ENCODE results near the gene DAPK1. TPM values are rescaled to one million over a fixed set of nuclear protein-coding genes. Genes with fewer than 3 reads are reported as not detected.

DAPK1 gene
- total RNA-seq, 8 experiments from 2014 or later: 31.6 to 466 (median 50.0) TPM

GRCh38 chr9:87622098-87622497 is 124.4 kb downstream of the DAPK1 start:
- peaks cover 0 to 9% of the 10 kb centered on the region in 2 donors for H3K4me1 ChIP-seq (replicated peaks in 1 of 2)

GRCh38 chr9:87622923-87623322 is 125.3 kb downstream of the DAPK1 start:
- no peak overlapping the region for H3K27ac ChIP-seq
- ATAC-seq (replicated peaks in 6 of 8): peak in 5 of 8 experiments; percentile 54 to 88 (median 82)

More at GRCh38 chr9:87622098-87622497, 124.4 kb downstream of the DAPK1 start:
- WGBS, 10 experiments: 33 to 100% (median 92%) methylated on average over 1 to 4 of the region's 4 CpGs; no CpG with 5 or more reads in 2 of the 10 experiments
- ATAC-seq (replicated peaks in 6 of 8): no peak
- in situ Hi-C loops (cut with MboI; ENCODE audit: low pct_unique_long_range_greater_than_20kb in 2 of 9, low sequenced_read_pairs in 9 of 9, unreplicated experiment in 9 of 9): no loop called here
- H3K27ac ChIP-seq: no peak overlapping the region
- no peak overlapping the region for H3K4me3 ChIP-seq

GRCh38 chr9:87628346-87628745 is 130.7 kb downstream of the DAPK1 start:
- H3K4me3 ChIP-seq: no peak overlapping the region
- H3K4me1 ChIP-seq (replicated peaks in 1 of 2): peaks cover 0 to under 1% of the 10 kb centered on the region in 2 donors
- WGBS, 10 experiments: 90 to 100% (median 95%) methylated on average over 2 to 6 of the region's 6 CpGs
- ATAC-seq (replicated peaks in 6 of 8): no peak
- no peak overlapping the region for H3K27ac ChIP-seq
- in situ Hi-C loops (cut with MboI; ENCODE audit: low pct_unique_long_range_greater_than_20kb in 2 of 9, low sequenced_read_pairs in 9 of 9, unreplicated experiment in 9 of 9): no loop called here

More at GRCh38 chr9:87622923-87623322, 125.3 kb downstream of the DAPK1 start:
- peaks cover 0 to 9% of the 10 kb centered on the region in 2 donors for H3K4me1 ChIP-seq (replicated peaks in 1 of 2)
- no peak overlapping the region for H3K4me3 ChIP-seq
- WGBS, 10 experiments: 50 to 100% (median 78%) methylated on average over 2 of the region's 2 CpGs; no CpG with 5 or more reads in 4 of the 10 experiments
- in situ Hi-C loops (cut with MboI; ENCODE audit: low pct_unique_long_range_greater_than_20kb in 2 of 9, low sequenced_read_pairs in 9 of 9, unreplicated experiment in 9 of 9): no loop called here

GRCh38 chr9:87629104-87629503 is 131.4 kb downstream of the DAPK1 start:
- Histone ChIP-seq H3K4me1 (replicated peaks in 1 of 2) (no peaks in the 10 kb centered on the region), H3K27ac (no peak overlapping the region), H3K4me3 (no peak overlapping the region)
- 83 to 100% (median 100%) methylated on average over 1 of the region's 6 CpGs; no CpG with 5 or more reads in 5 of the 10 experiments for WGBS, 10 experiments
- ATAC-seq (replicated peaks in 6 of 8): no peak
- in situ Hi-C loops (cut with MboI; ENCODE audit: low pct_unique_long_range_greater_than_20kb in 2 of 9, low sequenced_read_pairs in 9 of 9, unreplicated experiment in 9 of 9): no loop called here

- no peaks in the 10 kb centered on the region for H3K4me1 ChIP-seq (replicated peaks in 1 of 2)
- H3K4me3 ChIP-seq: no peak overlapping the region
- in situ Hi-C loops (cut with MboI; ENCODE audit: low pct_unique_long_range_greater_than_20kb in 2 of 9, low sequenced_read_pairs in 9 of 9, unreplicated experiment in 9 of 9): no loop called here
- WGBS, 10 experiments: 58 to 100% (median 88%) methylated on average over 1 to 3 of the region's 3 CpGs; no CpG with 5 or more reads in 4 of the 10 experiments
- no peak overlapping the region for H3K27ac ChIP-seq
- ATAC-seq (replicated peaks in 6 of 8): no peak
These were observed 132.6 kb downstream of the DAPK1 start for GRCh38 chr9:87630266-87630665.

- no peak for ATAC-seq (replicated peaks in 6 of 8)
- 53 to 100% (median 97%) methylated on average over 1 to 3 of the region's 3 CpGs; no CpG with 5 or more reads in 4 of the 10 experiments for WGBS, 10 experiments
- no peak overlapping the region for H3K4me3 ChIP-seq
- in situ Hi-C loops (cut with MboI; ENCODE audit: low pct_unique_long_range_greater_than_20kb in 2 of 9, low sequenced_read_pairs in 9 of 9, unreplicated experiment in 9 of 9): no loop called here
- H3K27ac ChIP-seq: no peak overlapping the region
- H3K4me1 ChIP-seq (replicated peaks in 1 of 2): no peaks in the 10 kb centered on the region
These were observed 133.2 kb downstream of the DAPK1 start for GRCh38 chr9:87630846-87631245.

- H3K4me1 ChIP-seq (replicated peaks in 1 of 2): no peaks in the 10 kb centered on the region
- ATAC-seq (replicated peaks in 6 of 8): no peak
- no peak overlapping the region for H3K27ac ChIP-seq
- 40 to 100% (median 93%) methylated on average over 1 to 10 of the region's 15 CpGs; no CpG with 5 or more reads in 3 of the 10 experiments for WGBS, 10 experiments
- in situ Hi-C loops (cut with MboI; ENCODE audit: low pct_unique_long_range_greater_than_20kb in 2 of 9, low sequenced_read_pairs in 9 of 9, unreplicated experiment in 9 of 9): no loop called here
- no peak overlapping the region for H3K4me3 ChIP-seq
These were observed 138.2 kb downstream of the DAPK1 start for GRCh38 chr9:87635656-87636501.

GRCh38 chr9:87638292-87638691 is 140.6 kb downstream of the DAPK1 start:
- ATAC-seq (replicated peaks in 6 of 8): no peak
- H3K4me3 ChIP-seq: no peak overlapping the region
- in situ Hi-C loops (cut with MboI; ENCODE audit: low pct_unique_long_range_greater_than_20kb in 2 of 9, low sequenced_read_pairs in 9 of 9, unreplicated experiment in 9 of 9): no loop called here
- 50 to 100% (median 90%) methylated on average over 1 to 4 of the region's 6 CpGs; no CpG with 5 or more reads in 4 of the 10 experiments for WGBS, 10 experiments
- H3K27ac ChIP-seq: no peak overlapping the region
- no peaks in the 10 kb centered on the region for H3K4me1 ChIP-seq (replicated peaks in 1 of 2)

GRCh38 chr9:87639949-87640348 is 142.3 kb downstream of the DAPK1 start:
- no peak overlapping the region for H3K4me3 ChIP-seq
- 9 to 96% (median 60%) methylated on average over 2 to 4 of the region's 4 CpGs; no CpG with 5 or more reads in 3 of the 10 experiments for WGBS, 10 experiments
- H3K4me1 ChIP-seq (replicated peaks in 1 of 2): peaks cover 0 to 9% of the 10 kb centered on the region in 2 donors
- in situ Hi-C loops (cut with MboI; ENCODE audit: low pct_unique_long_range_greater_than_20kb in 2 of 9, low sequenced_read_pairs in 9 of 9, unreplicated experiment in 9 of 9): no loop called here
- H3K27ac ChIP-seq: no peak overlapping the region
- no peak for ATAC-seq (replicated peaks in 6 of 8)

GRCh38 chr9:87640385-87640795 is 142.7 kb downstream of the DAPK1 start:
- Histone ChIP-seq H3K4me1 (replicated peaks in 1 of 2) (peaks cover 0 to 10% of the 10 kb centered on the region in 2 donors), H3K4me3 (no peak overlapping the region), H3K27ac (no peak overlapping the region)
- in situ Hi-C loops (cut with MboI; ENCODE audit: low pct_unique_long_range_greater_than_20kb in 2 of 9, low sequenced_read_pairs in 9 of 9, unreplicated experiment in 9 of 9): no loop called here
- WGBS, 10 experiments: 0 to 100% (median 50%) methylated on average over 1 to 3 of the region's 5 CpGs; no CpG with 5 or more reads in 4 of the 10 experiments
- peak in 4 of 8 experiments; percentile 20 to 90 (median 59) for ATAC-seq (replicated peaks in 6 of 8)

- Histone ChIP-seq H3K4me3 (no peak overlapping the region), H3K27ac (no peak overlapping the region), H3K4me1 (replicated peaks in 1 of 2) (peaks cover 0 to 10% of the 10 kb centered on the region in 2 donors)
- in situ Hi-C loops (cut with MboI; ENCODE audit: low pct_unique_long_range_greater_than_20kb in 2 of 9, low sequenced_read_pairs in 9 of 9, unreplicated experiment in 9 of 9): no loop called here
- 0 to 100% (median 91%) methylated on average over 1 to 3 of the region's 3 CpGs; no CpG with 5 or more reads in 5 of the 10 experiments for WGBS, 10 experiments
- peak in 3 of 8 experiments; percentile 8 to 28 (median 17) for ATAC-seq (replicated peaks in 6 of 8)
These were observed 143.4 kb downstream of the DAPK1 start for GRCh38 chr9:87641067-87641466.

- in situ Hi-C loops (cut with MboI; ENCODE audit: low pct_unique_long_range_greater_than_20kb in 2 of 9, low sequenced_read_pairs in 9 of 9, unreplicated experiment in 9 of 9): no loop called here
- Histone ChIP-seq H3K27ac (no peak overlapping the region), H3K4me1 (replicated peaks in 1 of 2) (peaks cover 0 to 10% of the 10 kb centered on the region in 2 donors), H3K4me3 (no peak overlapping the region)
- no peak for ATAC-seq (replicated peaks in 6 of 8)
- WGBS, 10 experiments: 40 to 92% (median 79%) methylated on average over 1 to 5 of the region's 6 CpGs; no CpG with 5 or more reads in 4 of the 10 experiments
These were observed 144.9 kb downstream of the DAPK1 start for GRCh38 chr9:87642330-87643106.

Measured in motor neuron (in vitro differentiated cells).